ENCODE measurements around the gene BCL10.
"Not testable (repeated sequence)": the region's sequence is repeated elsewhere in the genome, so short reads cannot be mapped to it uniquely, and the experiment has no call there.

Gene BCL10

DNA sequence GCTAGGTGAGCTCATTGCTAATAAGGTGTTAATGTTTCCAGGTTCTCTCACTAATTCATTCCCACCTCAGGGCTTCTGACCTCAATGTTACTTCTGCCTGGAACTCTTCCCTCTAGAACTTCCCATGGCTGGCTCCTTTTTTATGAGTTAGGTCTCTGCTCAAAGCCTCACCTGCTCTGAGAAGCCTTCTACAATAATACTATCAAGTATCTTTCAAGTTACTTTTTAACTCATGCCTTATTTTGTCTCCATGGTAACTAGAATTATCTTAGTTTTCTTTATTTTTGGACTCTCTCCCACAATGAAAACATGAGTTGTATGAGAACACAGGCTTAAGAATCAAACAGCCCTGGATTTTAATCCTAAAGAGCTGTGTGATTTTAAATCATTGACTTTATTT, 13.4 kb downstream of the BCL10 start:
- no peak for DNase-seq

DNA sequence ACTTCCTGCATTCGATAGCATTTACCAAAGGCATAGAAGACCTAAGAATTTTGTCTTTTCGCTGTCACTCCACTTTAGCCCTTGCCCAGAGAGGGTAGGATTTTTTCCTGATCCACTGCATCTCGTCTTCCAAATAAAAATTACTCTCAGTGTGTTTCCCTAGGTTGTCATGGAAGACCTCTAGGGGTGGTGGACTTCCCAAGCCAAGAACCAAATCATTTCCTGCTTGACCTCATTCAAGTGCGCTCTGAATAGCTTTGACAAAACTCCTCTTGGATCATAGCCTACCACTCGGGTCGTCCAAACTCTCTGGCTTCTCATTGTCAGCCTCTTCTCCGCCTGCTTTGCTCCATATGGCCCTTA, 16.5 kb downstream of the BCL10 start:
- no peak for DNase-seq

DNA sequence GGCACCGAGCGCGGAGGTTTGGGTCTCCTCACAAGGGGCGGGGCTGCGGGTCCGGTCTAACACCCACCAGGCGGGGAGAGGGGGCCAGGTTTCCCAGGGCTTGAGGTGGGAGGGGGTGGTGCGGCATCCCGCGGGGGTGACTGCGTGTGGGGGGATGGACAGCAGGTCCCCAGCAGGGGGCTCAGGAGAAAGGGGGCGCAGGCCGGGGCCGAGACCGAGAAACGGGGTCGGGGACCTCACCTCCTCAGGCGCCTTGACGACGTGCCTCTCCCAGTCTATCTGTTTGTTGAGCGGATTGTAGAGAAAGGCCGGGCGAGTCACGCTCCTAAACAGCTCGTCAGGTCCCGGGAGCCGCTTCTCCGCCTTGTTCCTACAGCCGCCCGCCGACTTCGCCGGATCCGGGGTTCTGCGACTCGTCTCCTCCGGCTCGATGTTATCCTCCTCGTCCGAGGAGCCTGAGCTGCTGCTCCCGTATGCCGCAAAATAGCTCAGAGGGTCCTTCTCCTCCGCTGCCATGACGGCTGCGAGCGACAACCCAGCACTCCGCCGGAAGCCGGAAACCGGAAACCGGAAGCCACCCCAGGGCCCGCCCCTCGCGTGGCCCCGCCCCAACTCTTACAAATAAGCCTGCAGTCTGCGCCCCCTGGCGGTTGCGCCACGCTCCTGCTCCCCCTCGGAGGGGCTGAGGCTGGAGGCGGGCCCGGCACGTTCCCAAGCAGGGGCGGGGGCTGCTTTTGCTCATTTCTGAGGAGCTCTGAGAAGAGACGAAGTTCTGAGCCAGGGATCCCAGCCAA, 17.1 kb downstream of the BCL10 start, which contains the start of gene C1orf52:
TSS of gene C1orf52 (minus strand) at position 545 of the 794 bp plus-strand sequence. CDS start at position 516, 29 bp downstream.
- peak; percentile 90 to 98 (median 96) for DNase-seq

DNA sequence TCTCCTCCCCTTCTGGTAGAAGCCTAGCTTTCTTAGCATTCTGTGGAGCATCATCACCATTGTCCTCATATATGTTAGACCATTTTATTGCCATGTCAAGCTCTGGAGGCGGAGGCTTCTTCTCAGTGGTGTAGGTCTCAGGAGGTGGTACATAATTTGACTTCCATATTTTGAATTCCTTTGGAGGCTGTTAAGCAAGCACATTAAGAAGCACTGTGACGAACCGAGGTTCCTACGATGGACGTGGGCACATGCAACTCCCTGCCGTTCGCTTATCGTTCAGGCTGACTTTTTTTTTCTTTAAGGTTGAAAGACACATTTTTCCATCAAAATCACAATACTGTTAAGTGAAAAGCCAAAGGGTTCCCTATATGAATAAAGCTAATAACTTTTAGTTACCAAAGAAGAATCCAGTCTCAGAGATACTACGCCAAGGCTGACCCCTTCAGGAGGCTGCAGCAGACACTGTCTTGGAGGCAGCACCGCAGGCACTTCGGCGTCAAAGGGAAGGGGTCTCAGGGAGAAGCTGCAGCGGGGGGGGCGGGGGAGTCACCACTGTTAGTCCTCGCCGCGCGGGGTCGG, 17.8 kb downstream of the BCL10 start:
- DNase-seq = no peak

DNA sequence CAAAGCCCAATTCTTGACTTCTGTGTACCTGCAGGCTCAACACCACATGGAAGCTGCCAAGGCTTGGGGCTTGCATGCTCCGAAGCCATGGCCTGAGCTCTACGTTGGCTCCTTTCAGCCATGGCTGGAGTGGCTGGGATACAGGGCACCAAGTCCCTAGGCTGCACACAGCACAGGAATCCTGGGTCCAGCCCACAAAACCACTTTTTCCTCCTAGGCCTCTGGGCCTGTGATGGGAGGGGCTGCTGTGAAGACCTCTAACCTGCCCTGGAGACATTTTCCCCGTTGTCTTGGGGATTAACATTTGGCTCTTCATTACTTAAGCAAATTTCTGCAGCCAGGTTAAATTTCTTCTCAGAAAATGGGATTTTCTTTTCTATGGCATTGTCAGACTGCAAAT, 27.4 kb downstream of the BCL10 start:
- DNase-seq = not testable (repeated sequence)

DNA sequence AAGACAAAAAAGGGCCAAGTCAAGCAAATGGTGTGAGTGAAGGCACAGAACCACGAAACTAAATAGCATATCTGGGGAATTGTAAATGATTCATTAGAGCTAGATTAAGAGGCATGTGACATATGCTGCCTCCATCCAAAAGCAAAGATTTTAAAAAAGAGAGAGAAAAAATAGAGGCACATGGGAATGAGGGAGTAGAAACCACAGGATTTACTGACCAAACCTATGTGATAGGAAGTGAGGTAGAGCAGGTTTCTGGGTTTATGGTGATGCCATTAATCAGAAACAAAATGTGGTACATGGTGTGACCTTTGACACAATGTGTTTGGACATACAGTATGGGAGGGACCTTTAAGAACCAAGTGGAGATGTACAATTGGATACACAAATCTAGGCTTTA, 30.5 kb downstream of the BCL10 start:
- DNase-seq = no peak

DNA sequence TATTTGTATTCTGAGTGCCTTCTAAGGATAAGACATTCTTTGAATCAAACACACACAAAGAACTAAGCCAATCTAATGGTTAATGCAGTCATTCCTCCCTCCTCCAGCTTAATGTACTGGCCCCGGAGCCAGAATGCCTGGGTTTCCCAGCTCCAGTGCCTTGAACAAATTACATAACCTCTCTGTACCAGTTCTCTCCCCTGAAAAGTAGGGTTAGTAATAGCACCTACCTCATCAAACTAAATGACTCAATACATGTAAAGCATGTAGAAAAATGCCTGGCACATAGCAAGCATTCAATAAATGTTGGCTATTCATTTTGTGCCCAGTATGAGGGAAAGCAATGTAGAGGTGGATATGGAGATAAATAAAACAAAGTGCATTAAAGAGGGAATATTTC, 31.0 kb downstream of the BCL10 start:
- DNase-seq = no peak

DNA sequence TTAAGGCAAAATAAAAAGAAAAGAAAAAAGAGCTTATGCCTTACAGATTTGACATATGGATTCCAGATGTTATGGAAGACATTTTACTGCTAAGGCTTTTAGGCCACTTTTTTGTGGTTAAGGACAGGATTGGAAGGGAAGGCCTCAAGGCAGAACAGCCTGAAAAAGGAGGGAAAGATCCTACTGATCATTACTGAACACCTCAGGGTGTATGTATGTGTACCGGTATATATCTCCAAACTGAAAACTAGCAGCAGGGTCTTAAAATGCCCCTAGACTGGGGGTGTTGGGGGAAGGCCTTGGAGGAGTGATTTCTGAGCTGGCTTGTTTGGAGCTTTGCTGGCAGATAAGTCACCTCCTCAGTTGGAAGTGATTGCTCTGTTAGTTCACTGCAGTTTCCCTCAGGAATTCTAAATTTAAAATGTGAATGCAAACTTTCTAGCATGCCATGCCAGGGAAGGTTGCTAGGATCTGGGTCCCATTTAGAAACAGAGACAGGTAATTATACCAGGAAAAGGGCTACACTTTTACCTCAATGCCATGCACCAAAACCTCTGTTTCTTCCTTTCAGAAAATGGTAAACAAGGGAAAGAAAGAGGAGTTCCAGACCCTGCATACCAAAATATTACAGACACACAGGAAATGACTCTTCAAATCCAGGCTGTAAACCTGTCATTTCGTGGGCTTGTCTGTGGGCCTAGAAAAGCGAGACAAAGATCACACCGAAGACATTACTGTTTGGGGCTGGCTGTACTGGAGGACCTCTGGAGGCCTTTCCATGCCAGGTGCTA, 32.0 kb downstream of the BCL10 start:
- DNase-seq = no peak

DNA sequence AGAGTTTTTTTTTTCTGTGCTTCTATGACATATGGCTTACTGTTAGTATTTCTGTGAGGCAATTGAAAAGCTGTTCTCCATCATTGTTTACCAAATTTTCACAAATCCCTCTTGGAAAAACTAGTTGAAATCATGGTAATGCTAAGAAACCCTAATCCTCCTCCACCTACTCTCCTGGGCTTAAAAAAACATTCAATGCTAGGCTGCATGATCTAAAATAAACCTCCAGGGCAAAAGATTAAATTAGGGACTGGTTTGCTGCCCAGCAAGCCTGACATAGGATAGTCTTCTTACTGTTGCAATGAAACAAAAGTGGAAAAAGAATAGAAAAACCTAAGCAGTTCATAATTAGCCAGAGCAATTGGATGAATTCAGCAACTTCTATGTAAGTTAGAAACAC, 33.1 kb downstream of the BCL10 start:
- DNase-seq = no peak

DNA sequence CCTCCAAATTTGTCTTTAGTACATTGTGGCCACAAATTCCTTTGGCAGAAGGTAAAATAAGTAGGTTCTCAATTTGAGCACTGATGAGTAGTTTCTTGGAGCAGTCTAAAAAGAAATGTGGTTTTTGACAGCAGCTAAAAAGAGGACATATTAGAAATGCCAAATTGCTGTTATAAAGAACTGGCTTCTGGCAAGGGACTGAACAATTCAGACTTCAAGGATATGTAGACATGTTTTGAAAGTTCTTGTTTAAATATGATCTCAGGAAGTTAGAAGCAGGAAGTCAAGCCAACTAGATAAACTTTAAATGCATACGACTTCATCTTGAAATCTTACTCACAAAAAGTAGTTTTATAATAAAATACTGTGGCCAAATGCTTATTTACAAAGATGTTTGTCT, 35.8 kb downstream of the BCL10 start:
- peak in 2 of 6 experiments; percentile 14 to 22 for DNase-seq

DNA sequence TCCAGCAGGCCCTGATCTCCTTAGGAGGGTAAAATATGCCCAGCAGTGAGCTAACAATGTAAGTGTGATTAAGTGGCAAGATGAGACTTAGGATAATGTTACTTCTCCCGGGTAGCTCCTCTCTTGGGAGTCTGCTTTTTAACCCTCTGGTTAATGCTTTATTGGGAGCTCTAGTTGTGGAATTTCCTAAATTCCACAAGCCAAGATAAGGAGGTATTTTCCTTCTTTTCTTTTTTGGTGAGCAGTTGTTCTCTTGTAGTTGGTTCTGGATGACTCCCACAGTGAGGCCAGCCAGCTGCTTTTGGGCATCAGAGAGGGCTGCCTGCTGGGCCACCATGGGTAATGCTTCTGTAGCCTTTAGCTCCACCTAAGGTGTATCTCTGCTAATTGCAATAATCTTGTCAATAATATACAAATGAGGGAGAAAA, 36.2 kb downstream of the BCL10 start:
- DNase-seq = peak in 1 of 6 experiments; percentile 22

DNA sequence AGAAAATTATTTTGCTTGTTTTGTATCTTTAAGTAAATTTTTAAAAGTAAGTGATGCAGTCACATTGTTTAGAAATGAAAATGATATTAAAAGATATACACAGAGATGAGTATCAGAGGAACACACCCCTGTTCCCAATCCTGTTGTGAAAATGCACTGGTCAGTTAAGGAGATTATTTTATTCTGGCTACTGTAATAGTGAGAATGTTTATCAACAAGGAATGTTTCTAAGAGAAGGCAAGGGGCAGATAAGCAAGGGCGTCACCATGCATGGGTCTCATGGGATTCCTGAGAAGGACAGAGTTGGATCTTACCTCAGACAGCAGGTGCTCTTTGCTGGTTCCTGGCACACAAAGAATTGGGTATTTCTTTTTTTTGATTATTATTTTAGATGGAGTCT, 38.8 kb downstream of the BCL10 start:
- DNase-seq = no peak

DNA sequence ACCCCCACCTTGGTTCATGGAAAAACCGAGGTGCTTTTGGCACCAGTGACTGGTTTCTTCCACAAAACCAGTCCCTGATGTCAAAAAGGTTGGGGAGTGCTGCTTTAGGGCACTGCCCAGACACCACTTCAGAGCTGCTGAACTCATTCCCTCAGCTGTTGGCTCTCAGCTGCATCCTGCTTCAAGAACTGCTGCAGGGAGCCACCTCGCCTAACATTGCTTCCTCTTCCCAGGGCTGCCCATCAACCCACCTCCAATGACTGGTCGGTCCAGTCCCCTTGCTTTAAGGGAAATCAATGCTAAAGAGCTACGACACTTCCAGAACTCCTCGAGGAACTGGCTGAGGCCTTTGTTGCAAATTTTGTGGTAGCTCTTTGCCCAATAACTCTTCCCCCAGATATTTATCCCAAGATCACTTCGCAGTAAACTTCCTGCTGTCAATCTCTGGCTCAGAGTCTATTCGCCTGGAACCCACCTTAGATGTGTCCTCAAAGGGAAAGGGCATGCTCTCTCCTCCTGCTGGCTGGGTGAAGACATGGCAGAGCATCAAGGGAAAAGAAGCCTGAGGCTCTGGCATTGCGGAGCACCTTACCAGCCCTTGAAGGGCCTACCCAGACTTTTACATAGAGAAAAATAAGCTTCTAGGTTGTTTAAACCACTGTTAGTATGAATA, 46.0 kb downstream of the BCL10 start:
- DNase-seq = peak in 1 of 6 experiments; percentile 15

DNA sequence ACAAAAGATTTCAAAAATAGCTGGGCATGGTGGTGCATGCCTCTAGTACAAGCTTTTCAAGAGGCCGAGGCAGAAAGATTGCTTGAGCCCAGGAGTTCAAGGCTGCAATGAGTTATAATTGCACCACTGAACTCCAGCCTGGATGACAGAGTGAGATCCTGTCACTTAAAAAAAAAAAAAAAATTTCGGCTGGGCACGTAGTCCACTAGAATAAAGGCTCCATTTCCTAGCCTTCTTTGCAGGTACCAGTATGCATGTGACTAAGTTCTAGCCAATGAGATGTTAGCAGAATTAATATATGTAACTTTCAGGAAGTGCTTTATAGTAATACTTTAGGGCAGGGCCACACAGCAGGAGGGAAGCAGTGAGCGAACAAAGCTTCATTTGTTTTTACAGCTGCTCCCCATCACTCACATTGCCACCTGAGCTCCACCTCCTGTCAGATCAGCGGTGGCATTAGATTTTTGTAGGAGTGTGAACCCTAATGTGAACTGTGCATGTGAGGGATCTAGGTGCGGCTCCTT, 46.8 kb downstream of the BCL10 start:
- no peak for DNase-seq

DNA sequence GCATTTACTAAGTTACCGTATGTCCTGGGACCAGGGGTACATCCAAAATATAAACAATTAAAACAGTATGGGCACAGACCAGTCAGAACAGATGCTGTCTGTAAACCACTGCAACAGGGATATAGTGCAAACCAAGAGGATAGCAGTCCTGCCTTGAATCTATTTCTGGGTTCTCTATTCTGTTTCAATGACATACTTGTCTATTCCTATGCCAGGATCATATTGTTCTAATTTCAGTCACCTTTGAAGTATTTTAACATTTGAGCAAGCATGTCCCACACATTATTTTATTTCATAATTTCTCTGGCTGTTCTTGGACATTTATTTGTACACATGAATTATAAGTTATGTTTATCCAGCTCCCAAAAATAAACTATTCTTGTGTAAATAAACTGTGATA, 47.5 kb downstream of the BCL10 start:
- no peak for DNase-seq

DNA sequence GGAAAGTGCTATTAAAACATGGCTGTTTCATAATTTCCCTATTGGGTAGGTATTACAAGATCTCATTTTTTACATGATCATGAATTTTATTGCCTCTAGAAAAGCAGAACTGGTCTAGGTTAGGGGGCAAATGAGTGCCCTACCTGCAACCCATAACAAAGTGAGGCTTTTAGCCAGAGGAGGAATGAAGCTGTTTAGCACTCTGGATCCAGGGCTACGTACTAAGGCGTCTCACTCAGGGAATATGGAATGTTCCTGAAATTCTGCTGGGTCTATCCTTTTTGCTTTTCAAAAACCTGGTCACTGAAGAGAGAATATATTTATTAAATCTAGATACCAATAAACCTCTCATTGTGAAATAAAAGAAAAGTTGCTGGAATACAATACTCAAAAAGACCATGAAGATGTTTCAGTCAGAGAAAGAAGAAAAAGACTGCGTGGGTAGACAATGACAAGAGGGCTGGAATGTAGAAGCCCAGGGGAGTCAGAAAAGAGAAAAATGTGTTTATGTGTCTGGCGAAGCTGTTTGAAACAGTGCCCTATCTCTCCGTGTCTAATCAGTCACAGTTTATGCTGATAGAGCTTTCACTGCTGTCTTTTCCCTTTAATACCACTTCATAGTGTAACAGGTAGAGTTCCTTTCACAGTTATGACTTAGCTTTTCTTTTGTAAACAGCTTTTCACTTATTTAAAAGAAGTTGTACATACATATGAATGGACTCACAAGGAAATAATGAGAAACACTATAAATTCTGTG, 50.6 kb downstream of the BCL10 start:
- no peak for DNase-seq

DNA sequence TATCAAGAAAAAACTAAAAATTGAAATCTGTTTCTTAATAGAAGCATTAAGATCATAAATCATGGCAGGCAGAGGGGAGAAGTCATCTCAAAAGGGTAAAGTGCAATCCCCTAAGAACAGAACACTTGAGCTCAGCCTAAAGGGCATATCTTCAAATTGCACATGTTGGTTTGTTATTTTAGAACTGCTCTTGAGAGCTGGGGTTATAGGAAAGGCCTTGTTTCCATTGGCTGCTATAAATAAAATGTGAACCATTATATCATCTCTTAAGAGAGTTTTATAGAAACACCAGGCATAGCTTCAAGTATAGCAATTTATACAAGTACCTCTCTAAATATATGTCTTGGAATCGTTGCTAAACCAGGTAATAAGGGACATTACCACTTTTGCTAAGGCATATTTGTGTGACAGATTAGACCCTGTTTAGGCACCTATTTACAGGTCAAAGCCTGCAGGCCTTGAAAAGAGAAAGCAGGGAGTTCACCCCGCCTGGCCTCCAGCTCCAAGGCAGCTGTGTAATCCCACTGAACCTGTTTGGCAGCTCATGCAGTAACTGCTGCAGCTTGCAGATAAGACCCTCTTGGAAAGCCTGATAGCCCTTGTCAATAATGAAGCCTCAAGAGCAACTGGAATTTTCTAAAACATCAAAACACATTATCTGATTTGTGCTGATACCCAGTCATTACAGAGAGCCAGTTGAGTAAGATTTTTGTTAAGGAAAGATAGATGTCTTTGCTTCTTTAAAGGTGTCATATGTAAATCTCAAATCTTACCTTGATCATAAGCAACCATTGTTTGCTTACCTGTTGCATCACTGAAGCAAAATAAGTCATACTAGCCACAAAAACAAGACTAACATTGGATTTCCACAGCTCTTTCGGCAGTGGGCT, 51.5 kb downstream of the BCL10 start:
- DNase-seq = no peak

DNA sequence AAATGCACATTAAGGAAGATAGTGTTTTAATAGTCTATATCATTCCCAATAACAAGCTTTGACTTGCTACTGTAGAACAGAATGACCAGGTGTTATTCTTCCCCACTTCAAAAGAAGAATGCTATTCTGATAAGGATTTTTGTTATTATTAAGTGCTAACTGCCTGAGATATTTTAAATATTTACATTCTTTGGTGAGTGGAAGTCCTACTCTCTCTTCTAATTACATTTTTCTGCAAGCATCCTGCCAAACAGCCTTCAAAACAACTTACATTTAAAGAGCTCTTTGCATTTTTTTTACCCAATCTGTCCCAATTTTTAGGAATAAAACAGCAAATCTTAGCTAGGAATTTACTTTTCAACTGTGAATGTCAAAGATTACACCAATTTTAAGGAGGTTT, 52.1 kb downstream of the BCL10 start:
- no peak for DNase-seq

DNA sequence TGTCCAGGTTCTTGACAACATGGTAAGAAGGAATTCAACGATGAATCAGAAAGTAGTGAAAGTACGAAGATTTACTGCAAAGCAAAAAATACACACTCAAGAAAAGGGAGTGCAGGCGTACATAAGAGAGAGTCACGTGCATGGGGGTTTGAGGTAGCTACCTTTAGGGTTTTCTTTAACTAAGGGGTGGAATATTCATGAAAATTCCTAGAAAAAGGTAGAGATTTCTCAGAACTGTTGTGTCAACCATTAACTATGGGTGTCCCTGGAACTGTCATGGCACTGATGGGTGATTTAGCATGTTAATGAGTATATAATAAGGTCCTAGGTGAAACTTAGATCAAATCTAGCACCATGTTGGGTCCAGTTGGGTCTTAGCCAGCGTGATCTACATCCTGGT, 53.1 kb downstream of the BCL10 start:
- no peak for DNase-seq

DNA sequence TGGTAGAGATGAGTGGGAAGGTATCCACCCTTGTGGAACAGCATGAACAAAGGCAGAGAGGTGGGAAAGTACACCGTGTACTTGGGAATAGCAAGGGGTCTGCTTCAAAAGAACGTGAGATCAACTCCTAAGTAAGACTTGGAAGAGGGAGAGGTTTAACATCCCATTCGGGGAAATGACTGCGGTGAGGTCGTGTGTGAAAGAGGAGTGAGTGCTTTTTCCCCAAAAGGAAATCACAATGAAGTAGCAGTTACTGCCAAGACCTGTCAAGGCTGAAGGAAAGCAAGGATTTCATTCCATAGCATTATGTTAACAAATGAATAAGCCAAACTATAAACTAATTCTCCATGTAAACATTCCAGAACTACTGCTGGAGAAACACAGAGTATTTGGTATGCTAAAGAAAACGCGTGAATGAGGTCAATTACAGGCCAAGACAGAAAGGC, 55.7 kb downstream of the BCL10 start:
- DNase-seq = no peak
